Smooth muscle cell (in vitro differentiated cells): ENCODE measurements around the gene WDR93. TPM values are rescaled to one million over a fixed set of nuclear protein-coding genes. Genes with fewer than 3 reads are reported as not detected.

Experiments used
- DNase-seq: peaks from one replicate; lab custom pipeline; 2025; ENCODE audit not compliant: unreplicated experiment; lab: John Stamatoyannopoulos, UW
- H2AFZ ChIP-seq: fragments of 200-600 bp; sonication (generic); 2 replicates; pipeline ENCODE4 v1.6.0; 2016; ENCODE audit warnings: antibody characterized with exemption, low read depth, mild to moderate bottlenecking
- H3F3A ChIP-seq: fragments of 200-600 bp; sonication (generic); 2 replicates; pipeline ENCODE4 v1.6.0; 2017; ENCODE audit warnings: antibody characterized with exemption, low read depth
- H3K27ac ChIP-seq: fragments of 200-600 bp; sonication (generic); 2 replicates; pipeline ENCODE4 v1.5.1; 2016; ENCODE audit warnings: low read depth, mild to moderate bottlenecking
- H3K27me3 ChIP-seq: fragments of 200-600 bp; sonication (generic); 2 replicates; pipeline ENCODE4 v1.6.1; 2016; ENCODE audit warnings: low read depth, mild to moderate bottlenecking
- H3K36me3 ChIP-seq: fragments of 200-600 bp; sonication (generic); 2 replicates; pipeline ENCODE4 v1.5.1; 2016; ENCODE audit warnings: low read depth
- H3K4me1 ChIP-seq: fragments of 200-600 bp; sonication (generic); 2 replicates; pipeline ENCODE4 v1.5.1; 2016; ENCODE audit warnings: low read depth
- H3K4me2 ChIP-seq: fragments of 200-600 bp; sonication (generic); 2 replicates; pipeline ENCODE4 v1.6.0; 2016; ENCODE audit warnings: mild to moderate bottlenecking
- H3K4me3 ChIP-seq: fragments of 200-600 bp; sonication (generic); 2 replicates; pipeline ENCODE4 v1.5.1; 2016; ENCODE audit warnings: mild to moderate bottlenecking
- H3K79me2 ChIP-seq: fragments of 200-600 bp; sonication (generic); 2 replicates; pipeline ENCODE4 v1.6.0; 2016; ENCODE audit warnings: low read depth, mild to moderate bottlenecking
- H3K9ac ChIP-seq: fragments of 200-600 bp; sonication (generic); 2 replicates; pipeline ENCODE4 v1.6.0; 2016; ENCODE audit warnings: low read depth
- H3K9me3 ChIP-seq: fragments of 200-600 bp; sonication (generic); replicated peaks from 2 replicates; pipeline ENCODE4 v1.5.1; 2016; ENCODE audit warnings: low read depth
- H4K20me1 ChIP-seq: fragments of 200-600 bp; sonication (generic); 2 replicates; pipeline ENCODE4 v1.6.0; 2016; ENCODE audit warnings: low read depth
- CTCF ChIP-seq: fragments of 200-600 bp; sonication (generic); IDR thresholded peaks from 2 replicates; pipeline ENCODE4 v1.5.1; 2017; ENCODE audit warnings: borderline replicate concordance, mild to moderate bottlenecking, antibody characterized with exemption; ENCODE audit not compliant: insufficient read depth, poor library complexity, severe bottlenecking
- WGBS: methylation state at CpG from one replicate; pipeline ENCODE4 v1.1.7; 2016; ENCODE audit warnings: low lambda C conversion rate; 5-methylcytosine and 5-hydroxymethylcytosine counted together
- polyA plus RNA-seq: library from polyadenylated mRNA; unstranded; fragments of >200 nt; fragmentation: Nextera tagmentation; extraction: Ambion mirVana; gene quantifications from 2 replicates; pipeline ENCODE4 v1.2.1, GENCODE V29; 2016
- total RNA-seq: library from RNA; depleted of rRNA; stranded (reverse); fragments of >200 nt; gene quantifications from 2 replicates; pipeline ENCODE4 v1.2.3, GENCODE V29; 2014

WDR93 gene
- total and polyA plus RNA-seq, 2 experiments from 2014 or later: 0.80 TPM; not detected in 1

GRCh38 chr15:89745768-89746167 is 55.2 kb downstream of the WDR93 start:
- peaks cover 48% of the 10 kb centered on the region for H3K27me3 ChIP-seq

GRCh38 chr15:89746386-89746780 is 55.8 kb downstream of the WDR93 start:
- H4K20me1 ChIP-seq: no peaks in the 10 kb centered on the region
- H2AFZ ChIP-seq: no peak overlapping the region
- no peak overlapping the region for H3K9ac ChIP-seq
- no peaks in the 10 kb centered on the region for H3K36me3 ChIP-seq
- no peaks in the 10 kb centered on the region for H3K9me3 ChIP-seq
- H3K4me3 ChIP-seq: no peak overlapping the region
- H3F3A ChIP-seq: no peaks in the 10 kb centered on the region
- H3K27ac ChIP-seq: no peak overlapping the region
- no peak for TF ChIP-seq CTCF
- peaks cover 48% of the 10 kb centered on the region for H3K27me3 ChIP-seq
- H3K4me2 ChIP-seq: no peak overlapping the region
- WGBS: 87% methylated on average over 9 of the region's 9 CpGs
- DNase-seq: no peak
- peaks cover 3% of the 10 kb centered on the region for H3K4me1 ChIP-seq
- no peaks in the 10 kb centered on the region for H3K79me2 ChIP-seq

More at GRCh38 chr15:89745768-89746167, 55.2 kb downstream of the WDR93 start:
- 100% methylated on average over 1 of the region's 1 CpG for WGBS
- H3K27ac ChIP-seq: no peak overlapping the region
- no peaks in the 10 kb centered on the region for H3K36me3 ChIP-seq
- H3K79me2 ChIP-seq: no peaks in the 10 kb centered on the region
- no peaks in the 10 kb centered on the region for H3F3A ChIP-seq
- H3K9me3 ChIP-seq: no peaks in the 10 kb centered on the region
- TF ChIP-seq CTCF: no peak
- no peaks in the 10 kb centered on the region for H3K4me1 ChIP-seq
- H3K9ac ChIP-seq: no peak overlapping the region
- no peak overlapping the region for H3K4me3 ChIP-seq
- no peak overlapping the region for H2AFZ ChIP-seq
- no peaks in the 10 kb centered on the region for H4K20me1 ChIP-seq
- H3K4me2 ChIP-seq: no peak overlapping the region
- no peak for DNase-seq

GRCh38 chr15:89747708-89748682 is 57.4 kb downstream of the WDR93 start:
- H4K20me1 ChIP-seq: no peaks in the 10 kb centered on the region
- H3K79me2 ChIP-seq: no peaks in the 10 kb centered on the region
- no peak overlapping the region for H3K27ac ChIP-seq
- WGBS: 21% methylated on average over 28 of the region's 28 CpGs
- no peaks in the 10 kb centered on the region for H3F3A ChIP-seq
- H3K4me3 ChIP-seq: no peak overlapping the region
- DNase-seq: no peak
- H3K4me2 ChIP-seq: no peak overlapping the region
- H2AFZ ChIP-seq: no peak overlapping the region
- TF ChIP-seq CTCF: no peak
- peaks cover 48% of the 10 kb centered on the region for H3K27me3 ChIP-seq
- H3K9ac ChIP-seq: no peak overlapping the region
- no peaks in the 10 kb centered on the region for H3K36me3 ChIP-seq
- no peaks in the 10 kb centered on the region for H3K9me3 ChIP-seq
- H3K4me1 ChIP-seq: peaks cover 5% of the 10 kb centered on the region

- H4K20me1 ChIP-seq: no peaks in the 10 kb centered on the region
- no peak overlapping the region for H3K4me3 ChIP-seq
- no peak for TF ChIP-seq CTCF
- H2AFZ ChIP-seq: no peak overlapping the region
- no peak overlapping the region for H3K27ac ChIP-seq
- WGBS: 56% methylated on average over 7 of the region's 7 CpGs
- no peak overlapping the region for H3K4me2 ChIP-seq
- H3K9ac ChIP-seq: no peak overlapping the region
- no peaks in the 10 kb centered on the region for H3K36me3 ChIP-seq
- peaks cover 48% of the 10 kb centered on the region for H3K27me3 ChIP-seq
- DNase-seq: no peak
- no peaks in the 10 kb centered on the region for H3K9me3 ChIP-seq
- no peaks in the 10 kb centered on the region for H3F3A ChIP-seq
- H3K4me1 ChIP-seq: peaks cover 5% of the 10 kb centered on the region
- H3K79me2 ChIP-seq: no peaks in the 10 kb centered on the region
These were observed 58.4 kb downstream of the WDR93 start for GRCh38 chr15:89749054-89749453.
